DOHH2 (cell line): ENCODE data around the gene MUC6.

Experiments
- H3F3A ChIP-seq: fragments of 200-600 bp; sonication (generic), shearing (Covaris generic); 2 replicates; pipeline ENCODE4 v1.6.0; 2016; ENCODE audit warnings: antibody characterized with exemption, mild to moderate bottlenecking; ENCODE audit not compliant: control insufficient read depth, insufficient read depth
- H3K27ac ChIP-seq: fragments of 200-600 bp; sonication (generic); 2 replicates; pipeline ENCODE4 v1.5.1; 2014; ENCODE audit warnings: low read depth, mild to moderate bottlenecking, low read length, moderate library complexity
- H3K27me3 ChIP-seq: fragments of 200-600 bp; sonication (generic); 2 replicates; pipeline ENCODE4 v1.6.1; 2014; ENCODE audit warnings: mild to moderate bottlenecking, low read length, mixed read lengths; ENCODE audit not compliant: control insufficient read depth
- H3K36me3 ChIP-seq: fragments of 200-600 bp; sonication (generic); 2 replicates; pipeline ENCODE4 v1.6.1; 2014; ENCODE audit warnings: mild to moderate bottlenecking, low read length, moderate library complexity, mixed read lengths; ENCODE audit not compliant: control insufficient read depth
- H3K4me1 ChIP-seq: fragments of 200-600 bp; sonication (generic); 2 replicates; pipeline ENCODE4 v1.6.1; 2014; ENCODE audit warnings: mild to moderate bottlenecking, low read length, mixed read lengths; ENCODE audit not compliant: control insufficient read depth
- H3K4me2 ChIP-seq: fragments of 200-600 bp; sonication (generic); 2 replicates; pipeline ENCODE4 v1.6.0; 2014; ENCODE audit warnings: mild to moderate bottlenecking, low read length, moderate library complexity
- H3K4me3 ChIP-seq: fragments of 200-600 bp; sonication (generic); 2 replicates; pipeline ENCODE4 v1.5.1; 2014; ENCODE audit warnings: mild to moderate bottlenecking, low read length, mixed read lengths
- H3K79me2 ChIP-seq: fragments of 200-600 bp; sonication (generic); 2 replicates; pipeline ENCODE4 v1.6.1; 2014; ENCODE audit warnings: mild to moderate bottlenecking, low read length, mixed read lengths; ENCODE audit not compliant: control insufficient read depth
- H3K9me2 ChIP-seq: fragments of 200-600 bp; sonication (generic); replicated peaks from 2 replicates; pipeline ENCODE4 v1.6.1; 2014; ENCODE audit warnings: mild to moderate bottlenecking, low read length, mixed read lengths; ENCODE audit not compliant: control insufficient read depth
- H3K9me3 ChIP-seq: fragments of 200-600 bp; sonication (generic); 2 replicates; pipeline ENCODE4 v1.6.1; 2014; ENCODE audit warnings: antibody characterized with exemption, low read length, mixed read lengths; ENCODE audit not compliant: control insufficient read depth, insufficient read depth
- H4K20me1 ChIP-seq: fragments of 200-600 bp; sonication (generic); 2 replicates; pipeline ENCODE4 v1.6.0; 2014; ENCODE audit warnings: low read depth, mild to moderate bottlenecking, antibody characterized with exemption, low read length, moderate library complexity; ENCODE audit not compliant: control insufficient read depth, insufficient read depth
- EZH2phosphoT487 ChIP-seq: fragments of 200-600 bp; sonication (generic); IDR thresholded peaks from 2 replicates; pipeline ENCODE4 v1.6.1; 2017; ENCODE audit warnings: borderline replicate concordance, mild to moderate bottlenecking, antibody characterized with exemption, low read length, moderate library complexity, mixed read lengths
- TF ChIP-seq, protein P1 (sequence below): fragments of 200-600 bp; sonication (generic); IDR thresholded peaks from one replicate; pipeline ENCODE4 v1.5.1; 2014; ENCODE audit warnings: antibody characterized with exemption, mild to moderate bottlenecking, low read depth, low read length; ENCODE audit not compliant: poor library complexity, severe bottlenecking

Gene MUC6

DNA sequence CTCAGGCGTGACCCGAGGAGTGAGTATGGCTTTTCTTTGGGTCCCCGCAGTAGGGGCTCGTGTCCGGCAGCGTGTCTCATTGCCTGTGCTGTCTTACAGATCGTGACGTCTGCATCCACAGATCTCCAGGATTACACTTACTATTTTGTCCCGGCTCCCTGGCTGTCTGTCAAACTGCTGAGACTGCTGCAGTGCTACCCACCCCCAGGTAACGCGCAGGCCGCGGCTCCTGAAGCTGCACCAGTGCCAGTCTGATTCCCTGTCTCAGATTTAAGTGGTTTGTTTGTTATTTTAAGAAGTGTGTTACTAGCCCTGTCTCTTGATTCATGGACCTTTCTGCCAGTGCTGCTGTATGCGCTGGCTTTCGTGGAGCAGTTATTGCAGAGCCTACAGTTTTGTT, 52.0 kb downstream of the MUC6 start:
- H3K27ac ChIP-seq = no peak overlapping the region
- no peak overlapping the region for H3K4me3 ChIP-seq
- peaks cover 39% of the 10 kb centered on the region; the same call in 1 of the 2 replicates for H3K36me3 ChIP-seq
- no peaks in the 10 kb centered on the region for H3K79me2 ChIP-seq
- no peak overlapping the region for H3K4me2 ChIP-seq
- H3K9me3 ChIP-seq = no peaks in the 10 kb centered on the region
- no peaks in the 10 kb centered on the region for H3K27me3 ChIP-seq
- H3K9me2 ChIP-seq = no peaks in the 10 kb centered on the region
- TF ChIP-seq EZH2phosphoT487 = no peak
- TF ChIP-seq, protein P1, sequence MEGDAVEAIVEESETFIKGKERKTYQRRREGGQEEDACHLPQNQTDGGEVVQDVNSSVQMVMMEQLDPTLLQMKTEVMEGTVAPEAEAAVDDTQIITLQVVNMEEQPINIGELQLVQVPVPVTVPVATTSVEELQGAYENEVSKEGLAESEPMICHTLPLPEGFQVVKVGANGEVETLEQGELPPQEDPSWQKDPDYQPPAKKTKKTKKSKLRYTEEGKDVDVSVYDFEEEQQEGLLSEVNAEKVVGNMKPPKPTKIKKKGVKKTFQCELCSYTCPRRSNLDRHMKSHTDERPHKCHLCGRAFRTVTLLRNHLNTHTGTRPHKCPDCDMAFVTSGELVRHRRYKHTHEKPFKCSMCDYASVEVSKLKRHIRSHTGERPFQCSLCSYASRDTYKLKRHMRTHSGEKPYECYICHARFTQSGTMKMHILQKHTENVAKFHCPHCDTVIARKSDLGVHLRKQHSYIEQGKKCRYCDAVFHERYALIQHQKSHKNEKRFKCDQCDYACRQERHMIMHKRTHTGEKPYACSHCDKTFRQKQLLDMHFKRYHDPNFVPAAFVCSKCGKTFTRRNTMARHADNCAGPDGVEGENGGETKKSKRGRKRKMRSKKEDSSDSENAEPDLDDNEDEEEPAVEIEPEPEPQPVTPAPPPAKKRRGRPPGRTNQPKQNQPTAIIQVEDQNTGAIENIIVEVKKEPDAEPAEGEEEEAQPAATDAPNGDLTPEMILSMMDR = no peak
- H3K4me1 ChIP-seq = no peaks in the 10 kb centered on the region
- no peaks in the 10 kb centered on the region for H4K20me1 ChIP-seq
- H3F3A ChIP-seq = no peaks in the 10 kb centered on the region

DNA sequence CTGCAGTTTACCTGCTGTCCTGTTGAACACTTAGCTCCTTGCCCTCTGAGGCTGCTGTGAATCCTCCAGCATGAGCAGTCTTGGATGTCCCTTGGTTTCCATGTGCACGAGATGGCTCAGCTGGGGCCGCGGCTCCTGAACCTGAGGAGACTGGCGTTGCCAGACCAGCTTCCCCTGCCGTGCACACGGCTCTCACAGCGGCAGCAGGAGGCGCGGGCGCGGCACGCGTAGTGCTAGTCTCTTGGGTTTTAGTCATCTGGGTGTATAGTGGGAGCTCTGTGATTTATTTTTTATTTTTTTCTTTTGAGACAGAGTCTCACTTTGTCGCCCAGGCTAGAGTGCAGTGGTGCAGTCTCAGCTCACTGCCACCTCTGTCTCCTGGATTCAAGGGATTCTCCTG, 54.8 kb downstream of the MUC6 start:
- Histone ChIP-seq H3K36me3 (peaks cover 41% of the 10 kb centered on the region), H3K79me2 (no peaks in the 10 kb centered on the region), H3K4me2 (no peak overlapping the region), H3K9me2 (no peaks in the 10 kb centered on the region), H3F3A (no peaks in the 10 kb centered on the region), H3K9me3 (no peaks in the 10 kb centered on the region), H4K20me1 (no peaks in the 10 kb centered on the region; the same call in 1 of the 2 replicates), H3K27me3 (no peaks in the 10 kb centered on the region), H3K4me3 (no peak overlapping the region), H3K4me1 (no peaks in the 10 kb centered on the region), H3K27ac (no peak overlapping the region)
- TF ChIP-seq, protein P1 = no peak
- TF ChIP-seq EZH2phosphoT487 = no peak

DNA sequence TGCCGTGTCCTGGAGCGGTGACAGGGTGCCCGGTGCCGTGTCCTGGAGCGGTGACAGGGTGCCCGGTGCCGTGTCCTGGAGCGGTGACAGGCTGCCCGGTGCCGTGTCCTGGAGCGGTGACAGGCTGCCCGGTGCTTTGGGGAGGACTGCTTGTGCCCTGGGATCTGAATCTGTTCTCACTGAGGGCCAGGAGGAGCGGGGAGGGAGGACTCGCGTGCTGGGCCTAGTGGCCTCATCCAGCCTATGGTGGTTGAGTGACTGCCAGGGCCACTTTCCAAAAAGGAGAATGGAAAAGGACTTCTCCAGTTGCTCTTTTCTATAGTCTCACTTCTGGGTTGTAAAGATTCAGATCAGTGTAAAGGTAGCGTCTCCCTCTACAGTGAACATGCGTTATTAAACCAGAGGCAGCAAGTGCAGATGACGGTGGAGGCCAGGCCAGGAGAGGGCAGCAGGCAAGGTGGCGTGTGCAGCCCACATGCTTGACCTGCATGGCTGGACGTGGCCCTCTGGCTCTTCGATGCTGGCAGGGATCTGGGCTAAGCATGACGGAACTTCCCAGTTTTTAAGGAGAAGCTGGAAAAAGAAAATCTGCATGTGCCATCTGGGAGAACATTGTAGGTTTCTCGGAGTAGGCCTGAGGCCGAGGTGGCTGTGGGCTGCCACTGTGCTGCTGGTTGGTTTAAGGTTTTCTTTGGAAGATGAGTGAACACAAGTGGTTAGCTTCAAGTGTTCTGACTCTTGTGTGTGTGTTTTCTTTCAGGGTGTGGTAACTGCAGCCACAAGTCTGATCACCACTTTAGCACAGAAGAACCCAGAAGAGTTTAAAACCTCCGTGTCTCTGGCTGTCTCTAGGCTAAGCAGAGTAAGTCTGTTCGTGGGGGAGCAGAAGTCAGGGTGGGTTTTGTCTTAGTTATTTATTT, 55.8 kb downstream of the MUC6 start:
- Histone ChIP-seq H3K4me3 (no peak overlapping the region), H3K4me1 (no peaks in the 10 kb centered on the region), H3K36me3 (peaks cover 30% of the 10 kb centered on the region), H3K27ac (no peak overlapping the region), H3K4me2 (no peak overlapping the region), H3K9me2 (no peaks in the 10 kb centered on the region), H3K79me2 (no peaks in the 10 kb centered on the region), H3F3A (no peaks in the 10 kb centered on the region), H3K9me3 (no peaks in the 10 kb centered on the region), H4K20me1 (no peaks in the 10 kb centered on the region; the same call in 1 of the 2 replicates), H3K27me3 (no peaks in the 10 kb centered on the region)
- TF ChIP-seq, protein P1 = no peak
